Middle frontal gyrus (tissue), 1 donor: ENCODE results near the gene KRT78.
A peak's percentile ranks its signal among the peaks of the same experiment; 100 is the strongest.
"Not testable (repeated sequence)": the region's sequence is repeated elsewhere in the genome, so short reads cannot be mapped to it uniquely, and the experiment has no call there.

ENCODE experiments used
- DNase-seq: peaks from one replicate; pipeline ENCODE4 v3.0.0-alpha.2; 2015; ENCODE audit warnings: low spot score; ENCODE audit errors: extremely low spot score

The KRT78 gene

DNA sequence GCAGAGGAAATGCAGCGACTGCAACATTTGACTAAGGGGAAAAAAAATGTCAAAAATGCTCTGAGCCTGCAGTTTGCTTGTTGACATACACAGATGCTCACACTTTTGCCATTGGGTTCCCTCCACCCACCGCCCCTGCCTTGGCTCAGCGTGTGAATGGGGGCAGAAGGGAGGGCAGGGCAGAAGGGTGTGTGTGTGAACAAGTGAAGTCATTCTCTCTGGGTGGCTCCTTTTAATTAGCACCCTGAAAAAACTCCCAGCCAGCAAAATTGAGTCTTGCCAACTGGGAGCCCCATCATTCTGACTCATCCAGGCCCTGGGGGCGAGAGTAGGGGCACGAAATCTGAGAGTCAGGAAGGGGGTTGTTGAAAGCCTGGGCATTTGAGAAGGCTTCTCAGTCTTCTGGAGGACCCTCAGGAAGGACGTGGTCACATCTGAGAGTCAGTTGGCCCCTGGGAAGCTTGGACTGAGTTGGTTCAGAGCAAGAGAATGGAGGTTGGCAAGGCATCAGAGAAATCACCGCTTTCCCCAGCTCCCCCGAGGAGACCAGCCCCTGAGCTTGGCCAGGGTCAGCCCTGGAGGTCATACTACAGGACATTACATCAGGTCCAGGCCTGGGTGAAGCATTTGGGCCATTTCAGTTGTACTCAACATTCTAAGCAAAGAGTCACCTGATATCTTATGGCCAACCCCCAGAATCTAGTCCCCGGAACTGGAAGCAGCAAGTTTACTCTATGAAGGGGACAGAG, 22.7 kb upstream of the KRT78 start:
- no peak for DNase-seq

DNA sequence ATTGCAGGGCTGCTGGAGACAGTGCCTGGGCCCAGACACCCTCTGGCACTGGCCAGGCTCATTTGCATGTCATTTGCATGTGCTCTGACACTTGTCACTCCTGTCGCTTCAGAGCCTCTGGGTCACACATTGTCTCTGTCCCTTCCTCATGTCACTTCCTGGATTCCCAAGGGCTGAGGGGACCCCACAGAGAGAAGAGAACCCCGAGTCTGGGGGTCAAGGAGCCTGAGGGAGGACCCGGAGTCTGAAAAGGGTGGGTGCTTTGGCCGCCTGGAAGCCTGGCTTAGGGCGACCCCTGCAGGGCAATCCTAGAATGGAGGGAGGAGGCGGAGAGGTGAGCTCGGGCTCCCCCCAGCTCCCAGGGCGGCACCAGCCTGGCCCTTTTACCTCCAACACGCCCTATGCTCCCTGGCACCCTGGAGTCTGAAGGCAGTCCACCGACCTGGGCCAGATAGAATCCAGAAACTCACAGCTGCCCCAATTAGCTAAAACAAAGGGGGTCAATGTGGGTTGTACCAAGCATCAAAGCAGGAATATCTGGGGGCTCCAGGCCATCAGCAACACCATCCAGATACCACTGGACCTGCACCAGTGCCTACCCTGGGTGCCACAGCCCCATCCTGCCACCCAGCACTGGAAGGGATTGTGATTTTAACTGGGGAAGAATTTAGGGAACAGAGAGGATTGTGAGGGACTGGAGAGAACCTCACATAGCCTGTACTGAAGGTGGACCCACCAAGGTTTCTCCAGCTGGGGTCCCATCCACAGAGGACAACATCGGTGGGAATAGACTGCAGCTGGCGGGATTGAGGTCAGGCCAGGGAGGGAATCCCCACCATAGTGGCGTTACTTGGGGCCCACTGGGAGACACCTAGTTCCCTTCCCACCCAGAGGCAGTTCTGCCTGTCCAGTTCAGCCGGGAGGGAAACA, 21.8 kb upstream of the KRT78 start:
- DNase-seq = peak; percentile 11

DNA sequence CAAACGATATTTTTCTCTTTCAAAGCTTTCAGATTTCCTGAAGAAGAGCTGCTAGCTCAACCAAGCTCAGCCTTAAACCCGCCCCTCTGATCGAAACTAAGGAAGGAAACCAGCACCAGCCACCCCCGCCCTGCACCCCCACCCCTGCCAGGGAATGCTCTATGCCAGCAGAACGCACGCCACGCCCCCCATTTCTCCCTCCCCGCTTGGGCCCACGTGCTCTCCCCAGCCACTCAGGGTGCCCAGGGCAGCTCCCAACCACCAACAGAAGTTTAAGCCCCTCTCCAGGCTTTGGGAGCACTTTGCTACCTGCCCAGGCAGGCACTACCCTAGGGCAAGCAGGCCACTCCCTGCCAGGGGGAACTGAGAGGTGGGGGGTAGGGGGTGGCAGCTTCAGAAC, 18.8 kb upstream of the KRT78 start:
- DNase-seq = no peak

DNA sequence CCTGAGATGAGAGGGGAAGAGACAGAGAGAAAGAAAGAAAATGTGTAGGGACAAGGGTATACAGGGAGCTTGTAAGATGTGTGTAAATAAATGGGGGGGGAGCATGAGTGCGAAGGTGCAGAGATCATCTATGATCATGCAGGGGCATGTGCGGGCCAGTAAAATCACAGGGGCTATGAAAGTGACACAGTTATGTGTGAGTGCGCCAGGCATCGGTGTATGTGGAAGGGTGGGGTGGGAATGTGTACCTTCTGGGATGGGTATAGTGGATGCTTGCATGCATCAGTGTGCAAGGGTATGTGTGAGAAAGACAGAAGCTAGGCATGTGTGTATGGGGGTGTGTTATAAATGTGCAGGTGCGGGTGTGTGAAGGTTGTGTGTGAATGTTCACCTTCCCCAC, 18.4 kb upstream of the KRT78 start:
- DNase-seq = no peak

DNA sequence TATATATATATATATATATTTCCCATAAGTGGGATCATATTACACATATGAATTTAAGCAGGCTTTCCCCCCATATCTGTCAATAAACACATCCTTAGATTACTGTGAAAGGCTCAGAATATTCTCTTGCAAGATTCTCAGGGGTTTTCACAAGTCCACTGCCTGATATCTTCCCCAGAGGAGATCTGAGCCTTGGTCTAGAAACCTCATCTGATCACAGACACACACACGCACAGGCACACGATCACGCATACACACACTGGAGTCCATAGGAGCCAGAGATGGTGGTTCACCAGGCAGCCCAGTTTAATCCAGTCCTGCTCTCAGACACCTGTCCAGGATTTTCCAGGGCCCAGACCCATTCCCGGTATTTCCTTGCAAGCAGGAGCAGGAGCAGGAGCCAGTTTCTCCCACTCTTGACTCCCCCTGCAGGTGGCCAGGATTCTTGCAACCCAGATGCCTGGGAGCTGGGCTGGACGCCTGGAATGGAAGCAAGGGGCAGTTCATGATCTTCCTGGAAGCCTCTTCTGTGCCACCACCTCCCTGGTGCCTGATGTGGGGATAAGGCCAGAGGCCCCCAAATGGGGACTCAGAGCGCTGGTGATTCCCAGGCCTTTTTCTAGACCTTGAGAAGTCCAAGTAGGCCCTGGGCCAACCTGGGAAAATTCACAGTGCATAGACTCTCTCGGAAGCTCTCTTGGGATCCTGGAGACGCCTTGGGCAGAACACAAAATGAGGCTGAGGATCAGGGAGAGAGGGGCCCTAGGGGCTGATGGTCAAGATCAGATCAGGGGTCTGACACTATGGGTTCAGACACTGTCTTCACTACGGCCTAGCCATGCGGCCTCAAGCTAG, 16.5 kb upstream of the KRT78 start:
- peak; percentile 16 for DNase-seq

DNA sequence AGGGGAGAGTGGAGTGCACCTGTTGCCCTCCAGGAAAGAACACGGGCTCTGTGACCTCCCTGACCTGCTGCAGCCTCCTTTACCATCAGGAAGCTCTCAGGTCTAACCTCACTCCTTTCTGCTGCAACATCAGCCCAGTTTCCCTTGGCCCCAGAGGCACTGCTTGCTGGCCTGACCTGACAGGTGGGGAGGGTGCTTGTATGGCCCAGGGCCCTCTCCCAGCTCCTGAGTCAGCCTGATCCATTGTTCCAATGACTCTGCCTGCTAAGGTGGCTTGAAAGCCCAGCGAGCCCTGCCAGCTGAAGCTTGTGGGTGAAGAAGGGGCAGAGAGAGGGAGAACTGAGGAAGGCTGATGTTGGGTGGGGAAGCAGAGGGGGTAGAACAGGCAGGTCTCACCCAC, 13.2 kb upstream of the KRT78 start:
- no peak for DNase-seq

DNA sequence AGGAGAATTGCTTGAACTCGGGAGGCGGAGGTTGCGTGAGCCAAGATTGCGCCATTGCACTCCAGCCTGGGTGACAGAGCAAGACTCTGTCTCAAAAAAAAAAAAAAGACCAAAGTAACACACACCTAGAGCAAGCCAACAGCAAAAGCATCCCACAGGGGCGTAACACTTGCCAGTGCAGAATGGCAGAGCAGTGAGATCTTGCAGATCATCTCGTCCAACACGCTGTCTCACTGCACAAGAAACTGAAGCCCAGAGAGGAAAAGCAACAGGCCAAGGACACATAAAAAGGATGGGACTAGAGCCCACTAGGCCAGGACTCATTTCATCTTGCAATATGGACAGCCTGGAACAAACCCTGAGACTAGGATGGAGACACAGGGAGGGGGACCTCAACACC, 12.7 kb upstream of the KRT78 start:
- DNase-seq = no peak

DNA sequence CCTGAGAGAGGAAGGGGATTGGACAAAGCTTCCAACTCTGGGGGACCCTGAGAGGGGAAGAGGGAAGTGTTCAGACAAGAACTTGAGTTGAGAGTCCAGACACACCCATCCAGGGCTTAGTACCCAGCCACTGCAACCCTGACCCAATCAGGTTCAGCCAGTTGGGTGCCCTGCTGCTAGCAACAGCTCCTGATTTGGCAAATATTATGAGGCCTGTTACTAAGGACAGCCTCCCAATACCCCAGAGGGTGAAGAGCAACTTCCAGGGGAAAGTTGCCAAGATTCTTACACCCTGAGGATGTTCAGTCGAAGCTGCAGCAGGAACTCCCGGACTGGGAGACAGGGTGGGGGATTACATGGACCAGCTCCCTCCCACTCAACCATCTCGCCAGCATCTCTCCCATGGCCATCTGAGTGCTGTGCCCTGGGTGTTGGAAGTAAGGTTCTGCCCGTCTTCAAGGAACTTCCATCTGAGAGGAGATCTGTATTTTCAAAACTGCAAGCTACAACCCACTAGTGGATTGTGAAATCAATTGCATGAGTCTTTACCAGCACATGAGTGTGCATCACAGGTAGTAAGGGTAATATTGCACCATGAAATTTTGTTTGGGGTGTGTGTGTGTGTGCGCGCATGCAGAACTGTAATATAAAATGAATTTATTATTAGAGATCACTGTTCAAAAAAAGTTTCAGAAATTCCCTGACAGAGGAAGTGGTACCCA, 11.5 kb upstream of the KRT78 start:
- no peak for DNase-seq

DNA sequence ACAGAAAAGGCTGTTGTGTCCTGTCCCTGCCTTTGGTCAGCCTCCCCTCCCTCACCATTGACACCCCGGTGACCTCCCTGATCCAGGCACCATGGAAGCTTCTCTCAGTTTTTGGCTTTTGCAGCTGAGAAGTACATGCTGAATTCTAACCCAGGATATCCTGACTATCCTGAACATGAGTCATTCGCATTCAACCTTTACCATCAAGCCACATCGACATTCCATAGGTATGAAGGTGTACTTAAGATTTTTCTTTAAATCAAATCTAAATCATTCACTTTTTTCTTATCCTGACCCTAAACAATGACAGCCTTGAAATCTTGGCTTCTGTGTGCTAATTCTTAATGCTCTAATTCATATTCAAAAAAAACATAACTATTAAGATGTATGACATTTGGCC, 8.7 kb upstream of the KRT78 start:
- no peak for DNase-seq

DNA sequence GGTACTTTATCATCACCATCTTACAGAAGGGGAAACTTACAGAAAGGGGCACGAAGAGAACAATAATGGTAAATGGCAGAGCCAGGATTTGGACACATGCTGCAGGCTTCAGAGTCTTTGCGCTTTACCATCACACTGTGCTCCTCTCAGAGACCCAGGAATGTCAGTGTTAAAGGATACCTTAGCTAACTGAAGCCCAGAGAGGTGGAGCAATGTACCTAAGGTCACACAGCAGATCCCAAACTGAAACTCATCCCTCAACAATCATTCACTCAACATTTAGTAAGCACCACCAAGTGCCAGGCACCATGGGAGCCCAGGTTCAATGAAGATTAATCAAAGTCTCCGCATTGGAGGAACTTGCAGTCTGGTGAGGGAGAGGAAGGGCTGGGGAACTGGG, 8.0 kb upstream of the KRT78 start:
- no peak for DNase-seq

DNA sequence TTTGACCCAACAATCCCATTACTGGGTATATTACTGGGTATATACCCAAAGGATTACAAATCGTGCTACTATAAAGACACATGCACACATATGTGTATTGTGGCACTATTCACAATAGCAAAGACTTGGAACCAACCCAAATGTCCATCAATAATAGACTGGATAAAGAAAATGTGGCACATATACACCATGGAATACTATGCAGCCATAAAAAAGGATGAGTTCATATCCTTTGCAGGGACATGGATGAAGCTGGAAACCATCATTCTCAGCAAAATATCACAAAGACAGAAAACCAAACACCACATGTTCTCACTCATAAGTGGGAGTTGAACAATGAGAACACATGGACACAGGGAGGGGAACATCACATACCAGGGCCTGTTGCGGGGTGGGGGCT, 7.3 kb upstream of the KRT78 start:
- DNase-seq = not testable (repeated sequence)

DNA sequence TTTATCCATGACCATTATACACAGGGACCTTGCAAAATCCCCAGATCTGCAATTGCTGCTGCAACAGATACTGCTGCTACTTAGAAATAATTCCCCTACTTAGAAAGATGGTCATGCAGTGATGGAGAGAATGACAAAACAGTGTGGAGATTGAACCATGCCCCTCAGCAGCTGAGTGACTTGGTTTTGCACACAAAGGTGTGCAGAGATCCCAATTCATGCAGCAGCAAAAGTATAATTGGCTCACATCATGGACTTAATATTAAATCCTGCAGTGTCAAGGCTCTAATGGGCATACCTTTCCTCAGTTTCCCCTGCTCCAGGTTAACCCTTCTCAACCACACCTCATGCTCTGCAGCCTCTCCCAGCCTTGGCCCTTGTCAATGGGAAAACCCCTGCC, 3.0 kb upstream of the KRT78 start:
- no peak for DNase-seq

DNA sequence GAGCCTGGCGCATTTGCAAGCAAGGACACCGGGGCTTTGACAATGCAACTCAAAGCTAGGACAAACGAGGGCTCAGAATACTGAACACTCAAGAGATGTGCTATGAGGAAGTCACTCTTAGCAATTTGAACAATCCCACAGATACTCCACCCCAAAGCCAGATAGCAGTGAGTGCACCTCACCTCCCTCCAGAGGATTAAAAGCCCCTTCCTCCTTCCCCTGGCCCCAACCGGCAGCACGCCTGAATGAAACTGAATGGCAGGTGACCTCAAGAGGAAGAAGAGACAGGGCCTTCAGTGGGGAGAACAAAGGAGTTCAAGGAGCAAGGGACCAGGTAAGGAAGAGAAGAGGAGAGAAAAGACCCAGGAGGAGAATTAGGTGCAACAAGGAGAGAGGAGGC, 1.9 kb upstream of the KRT78 start:
- DNase-seq = no peak

DNA sequence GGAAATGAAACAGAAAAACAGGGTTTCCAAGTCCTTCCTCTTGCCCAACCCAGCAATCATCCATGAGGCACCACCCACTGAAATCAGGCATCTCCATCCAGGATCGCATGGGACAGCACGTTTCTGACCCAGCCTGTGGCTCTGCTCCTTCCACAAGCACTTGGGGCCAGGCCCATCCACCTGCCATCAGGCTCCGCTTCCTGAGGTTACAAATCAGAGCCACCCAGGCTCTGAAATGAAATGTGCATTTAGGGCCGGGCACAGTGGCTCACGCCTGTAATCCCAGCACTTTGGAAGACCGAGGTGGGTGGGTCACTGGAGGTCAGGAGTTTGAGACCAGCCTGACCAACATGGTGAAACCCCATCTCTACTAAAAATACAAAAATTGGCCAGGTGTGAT, 717 bp upstream of the KRT78 start:
- DNase-seq = no peak

DNA sequence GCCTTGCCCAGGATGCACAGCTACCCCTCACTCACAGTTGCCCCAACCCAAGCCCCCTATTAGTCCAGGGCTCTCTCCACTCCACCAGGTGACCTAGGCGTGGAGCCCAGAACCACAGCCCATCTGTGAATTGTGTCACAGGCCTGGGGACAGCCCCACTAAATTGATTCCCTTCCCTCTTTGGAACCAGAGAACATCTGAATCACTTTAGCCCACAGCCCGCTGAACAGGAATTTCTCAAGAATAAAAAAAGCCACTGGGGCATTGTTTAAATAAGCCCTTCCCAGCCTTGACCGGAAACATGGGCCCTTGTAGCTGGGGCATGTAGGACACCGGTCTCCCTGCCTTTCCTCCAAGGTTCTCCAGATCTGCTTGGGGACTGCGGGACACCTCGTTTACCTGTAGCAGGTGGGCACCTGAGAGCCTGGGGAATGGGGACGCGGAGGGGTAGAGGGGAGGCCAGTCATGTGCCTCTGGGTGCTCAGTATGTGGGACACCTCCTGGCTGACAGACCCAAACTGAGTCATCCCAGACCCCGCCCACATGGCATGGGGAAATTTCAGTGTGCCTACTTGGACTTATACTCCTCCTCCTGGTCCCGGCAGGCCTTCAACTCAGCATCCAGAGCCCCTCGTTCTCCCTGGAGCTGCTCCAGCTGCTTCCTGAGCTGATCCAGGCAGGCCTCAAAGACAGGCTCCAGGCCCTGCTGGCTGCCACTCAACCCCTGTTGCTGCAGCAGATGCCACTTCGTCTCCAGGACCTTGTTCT, 1.3 kb downstream of the KRT78 start:
- DNase-seq = no peak

DNA sequence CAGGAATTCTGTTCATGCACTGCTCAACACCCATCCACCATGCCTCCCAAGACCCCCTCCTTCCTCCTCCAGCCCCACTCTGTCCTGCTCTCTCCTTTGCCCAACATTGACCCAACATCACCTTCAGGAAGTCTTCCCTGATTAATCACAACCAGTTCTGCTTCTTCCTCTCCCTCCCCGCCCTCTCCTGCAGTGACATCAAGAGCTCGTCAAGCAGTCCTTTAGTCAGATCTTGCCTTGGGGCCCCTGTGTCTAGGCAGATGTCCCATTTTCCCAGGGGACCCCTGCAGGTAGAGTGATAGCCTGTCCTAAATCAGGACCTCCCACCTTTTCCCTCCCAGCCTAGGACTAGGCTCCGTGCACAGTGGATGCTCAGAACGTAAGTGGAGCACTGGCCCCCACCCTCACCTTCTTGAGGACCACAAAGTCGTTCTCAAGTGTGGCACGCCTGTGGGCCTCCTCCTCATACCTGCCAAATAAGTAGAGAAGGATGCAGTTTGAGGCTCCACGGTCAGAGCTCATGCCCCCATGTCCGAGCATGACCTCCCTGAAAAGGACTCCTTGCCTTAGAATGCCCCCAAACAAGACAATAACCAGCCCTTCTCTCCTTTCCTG, 2.3 kb downstream of the KRT78 start:
- no peak for DNase-seq

DNA sequence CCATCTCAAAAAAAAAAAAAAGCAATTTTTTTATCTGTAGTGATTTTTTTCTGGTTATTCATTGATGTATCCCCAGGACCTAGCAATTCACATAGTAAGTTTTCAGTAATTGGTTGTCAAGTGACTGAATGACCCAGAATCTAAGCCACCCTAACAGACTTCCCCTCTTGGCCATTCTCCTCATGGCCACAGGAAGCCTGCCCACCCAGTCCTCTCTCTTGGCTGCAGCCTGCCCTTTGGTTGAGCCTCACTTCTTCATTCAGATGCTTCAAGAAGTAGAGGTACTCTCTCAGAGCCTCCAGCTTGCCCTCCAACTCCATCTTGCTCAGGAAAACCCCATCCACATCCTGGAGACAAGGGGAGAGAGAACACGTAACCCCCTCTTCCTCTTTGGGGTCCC, 2.8 kb downstream of the KRT78 start:
- DNase-seq = no peak

DNA sequence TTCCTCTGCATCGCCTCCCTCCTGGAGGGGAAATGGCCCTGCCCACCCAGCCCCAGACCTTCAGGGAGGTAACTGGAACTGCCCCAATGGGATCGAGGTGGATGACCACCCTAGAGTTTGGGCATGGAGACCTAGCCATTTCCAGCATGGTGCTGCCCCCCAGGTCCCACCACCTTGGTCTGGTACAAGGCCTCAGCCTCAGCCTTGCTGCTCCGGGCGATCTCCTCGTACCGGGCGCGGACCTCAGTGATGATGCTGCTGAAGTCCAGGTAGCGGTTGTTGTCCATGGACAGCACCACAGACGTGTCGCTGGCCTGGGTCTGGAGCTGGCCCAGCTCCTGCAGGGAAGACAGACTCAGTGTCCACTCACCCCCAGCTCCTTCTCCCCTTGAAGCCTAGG, 4.4 kb downstream of the KRT78 start:
- DNase-seq = no peak

DNA sequence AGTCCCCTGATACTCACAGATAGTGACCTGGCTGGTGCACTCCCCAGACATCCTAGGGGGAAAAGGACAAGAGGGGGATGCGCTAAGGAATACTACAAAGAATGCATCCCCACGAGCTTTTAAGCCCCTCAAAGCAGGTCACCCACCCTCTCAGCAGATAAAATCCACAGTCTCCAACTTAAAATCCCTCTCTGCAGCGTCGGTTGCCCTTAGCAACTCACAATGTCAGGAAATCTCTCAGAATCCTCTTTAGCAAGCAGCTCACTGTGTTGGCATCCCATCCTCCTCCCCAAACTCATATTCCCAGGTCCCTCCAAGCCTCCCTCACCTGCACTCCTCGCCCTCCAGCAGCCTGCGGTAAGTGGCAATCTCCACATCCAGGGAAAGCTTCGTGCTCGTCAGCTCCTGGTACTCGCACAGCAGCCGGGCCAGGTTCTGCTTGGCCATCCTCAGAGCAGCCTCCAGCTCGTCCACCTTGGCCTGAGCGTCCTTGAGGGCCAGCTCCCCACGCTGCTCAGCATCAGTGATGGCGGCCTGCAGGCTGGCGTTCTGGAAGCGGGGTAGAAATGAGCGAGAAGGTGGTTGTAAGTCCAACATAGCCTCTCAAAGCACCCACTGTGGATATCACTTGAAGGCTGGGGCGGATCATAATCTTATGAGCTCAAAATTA, 9.2 kb downstream of the KRT78 start:
- no peak for DNase-seq
